ENCODE measurements around the gene PYGL. TPM values are rescaled to one million over a fixed set of nuclear protein-coding genes. Genes with fewer than 3 reads are reported as not detected.

The PYGL gene
- polyA plus RNA-seq, 1 donor (not counting 4 experiments of a cell fraction or from before 2014, with no cell fraction given): 331 TPM

DNA sequence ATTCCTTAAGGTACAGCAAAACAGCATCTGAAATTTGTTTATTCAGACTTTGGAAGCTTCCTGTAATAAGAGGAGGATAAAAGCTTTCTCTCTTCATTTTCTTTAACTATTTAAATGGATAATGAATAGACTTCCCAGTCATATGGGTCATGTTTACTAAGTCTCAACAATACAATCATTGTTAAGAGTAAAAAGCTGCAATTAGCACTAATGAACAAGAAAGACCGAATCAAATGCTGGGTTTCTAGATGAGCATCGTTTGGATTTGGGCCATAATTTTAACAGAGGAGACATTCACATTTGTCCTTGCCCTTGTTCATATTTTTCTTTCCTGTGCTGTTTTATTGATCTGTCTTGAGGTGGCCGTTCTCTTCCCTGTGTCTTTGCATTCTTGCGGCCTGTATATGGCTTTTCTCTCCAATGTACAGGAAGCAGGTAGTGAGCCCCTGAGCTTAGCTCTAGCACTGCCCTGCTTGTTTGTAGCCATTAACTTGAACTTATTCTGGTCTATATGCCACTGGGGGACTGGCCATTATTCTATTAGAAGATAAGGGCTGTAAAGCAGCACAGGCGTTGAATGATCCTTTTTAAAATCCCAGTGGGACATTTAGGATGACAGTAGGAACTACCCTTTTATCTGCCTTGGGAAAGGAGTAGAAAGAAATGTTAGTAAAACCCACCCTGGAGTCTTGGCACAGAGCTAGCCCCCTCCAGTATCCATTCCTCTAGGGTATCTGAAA lies 37.8 kb downstream of the PYGL start:
- no peak for DNase-seq (ENCODE audit: low read depth, low spot score)
- Histone ChIP-seq H3K27me3 (ENCODE audit: control insufficient read depth, extremely low read depth, insufficient read depth, low read length) (no peaks in the 10 kb centered on the region), H3K9ac (ENCODE audit: control insufficient read depth, extremely low read depth, insufficient read depth, low read length) (no peak overlapping the region), H3K27ac (ENCODE audit: control insufficient read depth, insufficient read depth, low read length) (no peak overlapping the region), H4K20me1 (ENCODE audit: control insufficient read depth, extremely low read depth, insufficient read depth, low read length) (no peaks in the 10 kb centered on the region), H3K4me2 (ENCODE audit: control insufficient read depth, extremely low read depth, insufficient read depth, low read depth, low read length) (no peak overlapping the region), H3K4me3 (ENCODE audit: control insufficient read depth in 2 of 3, extremely low read depth in 1 of 3, insufficient read depth in 2 of 3, low read depth in 1 of 3, low read length in 3 of 3) (no peak overlapping the region), H3K9me1 (ENCODE audit: control insufficient read depth, extremely low read depth, insufficient read depth, low read length) (no peaks in the 10 kb centered on the region), H2AFZ (ENCODE audit: control insufficient read depth, low read length) (no peak overlapping the region), H3K4me1 (ENCODE audit: control insufficient read depth, extremely low read depth, insufficient read depth, low read length) (no peaks in the 10 kb centered on the region), H3K79me2 (ENCODE audit: control insufficient read depth, insufficient read depth, low read length) (no peaks in the 10 kb centered on the region), H3K9me3 (ENCODE audit: control insufficient read depth, low read depth, low read length) (no peaks in the 10 kb centered on the region), H3K36me3 (ENCODE audit: control insufficient read depth in 2 of 2, extremely low read depth in 1 of 2, insufficient read depth in 2 of 2, low read length in 2 of 2) (peaks cover 37 to 39% of the 10 kb centered on the region in 2 experiments)
- dilution Hi-C loops (cut with MboI; ENCODE audit: extremely low pct_ligation_motif_present, low sequenced_read_pairs): no loop called here
- FAIRE-seq: no peak
- no peak for TF ChIP-seq EZH2 (IDR thresholded peaks at IDR 0.05; ENCODE audit: low read length)
- TF ChIP-seq, protein P1, sequence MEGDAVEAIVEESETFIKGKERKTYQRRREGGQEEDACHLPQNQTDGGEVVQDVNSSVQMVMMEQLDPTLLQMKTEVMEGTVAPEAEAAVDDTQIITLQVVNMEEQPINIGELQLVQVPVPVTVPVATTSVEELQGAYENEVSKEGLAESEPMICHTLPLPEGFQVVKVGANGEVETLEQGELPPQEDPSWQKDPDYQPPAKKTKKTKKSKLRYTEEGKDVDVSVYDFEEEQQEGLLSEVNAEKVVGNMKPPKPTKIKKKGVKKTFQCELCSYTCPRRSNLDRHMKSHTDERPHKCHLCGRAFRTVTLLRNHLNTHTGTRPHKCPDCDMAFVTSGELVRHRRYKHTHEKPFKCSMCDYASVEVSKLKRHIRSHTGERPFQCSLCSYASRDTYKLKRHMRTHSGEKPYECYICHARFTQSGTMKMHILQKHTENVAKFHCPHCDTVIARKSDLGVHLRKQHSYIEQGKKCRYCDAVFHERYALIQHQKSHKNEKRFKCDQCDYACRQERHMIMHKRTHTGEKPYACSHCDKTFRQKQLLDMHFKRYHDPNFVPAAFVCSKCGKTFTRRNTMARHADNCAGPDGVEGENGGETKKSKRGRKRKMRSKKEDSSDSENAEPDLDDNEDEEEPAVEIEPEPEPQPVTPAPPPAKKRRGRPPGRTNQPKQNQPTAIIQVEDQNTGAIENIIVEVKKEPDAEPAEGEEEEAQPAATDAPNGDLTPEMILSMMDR (optimal IDR thresholded peaks at IDR 0.05 in 1 of 3, IDR thresholded peaks at IDR 0.05 in 1 of 3, conservative IDR thresholded peaks at IDR 0.05 in 1 of 3; ENCODE audit: extremely low read depth in 1 of 3, insufficient read depth in 2 of 3, low read length in 3 of 3): no peak

DNA sequence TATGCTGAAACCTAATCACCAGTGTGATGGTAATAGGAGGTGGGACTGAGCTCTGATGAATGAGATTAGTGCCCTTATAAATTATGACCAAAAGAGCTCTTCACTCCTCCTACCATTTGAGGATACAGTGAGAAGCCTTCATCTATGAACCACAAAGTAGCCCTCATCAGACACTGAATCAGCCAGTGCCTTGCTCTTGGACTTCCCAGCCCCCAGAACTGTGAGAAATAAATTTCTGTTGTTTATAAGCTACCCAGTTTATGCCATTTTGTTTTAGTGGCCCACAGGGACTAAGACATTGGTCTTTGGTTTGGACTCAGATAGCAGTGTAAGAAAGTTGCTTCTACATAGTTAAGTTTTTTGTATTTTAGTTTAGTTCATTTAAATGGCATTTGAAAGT lies 39.6 kb downstream of the PYGL start:
- H3K79me2 ChIP-seq (ENCODE audit: control insufficient read depth, insufficient read depth, low read length): no peaks in the 10 kb centered on the region
- peaks cover 26 to 33% of the 10 kb centered on the region in 2 experiments for H3K36me3 ChIP-seq (ENCODE audit: control insufficient read depth in 2 of 2, extremely low read depth in 1 of 2, insufficient read depth in 2 of 2, low read length in 2 of 2)
- no peaks in the 10 kb centered on the region for H3K9me3 ChIP-seq (ENCODE audit: control insufficient read depth, low read depth, low read length)
- H3K4me3 ChIP-seq (ENCODE audit: control insufficient read depth in 2 of 3, extremely low read depth in 1 of 3, insufficient read depth in 2 of 3, low read depth in 1 of 3, low read length in 3 of 3): no peak overlapping the region
- H3K4me1 ChIP-seq (ENCODE audit: control insufficient read depth, extremely low read depth, insufficient read depth, low read length): no peaks in the 10 kb centered on the region
- TF ChIP-seq, protein P1 (optimal IDR thresholded peaks at IDR 0.05 in 1 of 3, IDR thresholded peaks at IDR 0.05 in 1 of 3, conservative IDR thresholded peaks at IDR 0.05 in 1 of 3; ENCODE audit: extremely low read depth in 1 of 3, insufficient read depth in 2 of 3, low read length in 3 of 3): no peak
- no peak for TF ChIP-seq EZH2 (IDR thresholded peaks at IDR 0.05; ENCODE audit: low read length)
- dilution Hi-C loops (cut with MboI; ENCODE audit: extremely low pct_ligation_motif_present, low sequenced_read_pairs): no loop called here
- no peak overlapping the region for H3K9ac ChIP-seq (ENCODE audit: control insufficient read depth, extremely low read depth, insufficient read depth, low read length)
- no peaks in the 10 kb centered on the region for H4K20me1 ChIP-seq (ENCODE audit: control insufficient read depth, extremely low read depth, insufficient read depth, low read length)
- no peak overlapping the region for H3K27ac ChIP-seq (ENCODE audit: control insufficient read depth, insufficient read depth, low read length)
- no peak for FAIRE-seq
- H3K27me3 ChIP-seq (ENCODE audit: control insufficient read depth, extremely low read depth, insufficient read depth, low read length): no peaks in the 10 kb centered on the region
- H3K4me2 ChIP-seq (ENCODE audit: control insufficient read depth, extremely low read depth, insufficient read depth, low read depth, low read length): no peak overlapping the region
- DNase-seq (ENCODE audit: low read depth, low spot score): no peak
- H2AFZ ChIP-seq (ENCODE audit: control insufficient read depth, low read length): no peak overlapping the region
- H3K9me1 ChIP-seq (ENCODE audit: control insufficient read depth, extremely low read depth, insufficient read depth, low read length): no peaks in the 10 kb centered on the region
